Tibial nerve (tissue), 4 donors: Measurements from ENCODE around the gene TSG101. TPM values are rescaled to one million over a fixed set of nuclear protein-coding genes. Genes with fewer than 3 reads are reported as not detected.

Experiments
- DNase-seq, 2 donors: peaks; one replicate each; pipeline ENCODE4 v3.0.0-alpha.2; 2019; ENCODE audit warnings: low spot score in 2 of 2
- H3K27ac ChIP-seq, 4 donors: fragments of 200-600 bp; sonication (generic) in 3 of 4; one replicate each; pipeline ENCODE4 v1.5.1; 2017 to 2019; ENCODE audit warnings: mild to moderate bottlenecking in 1 of 4
- H3K27me3 ChIP-seq, 2 donors: fragments of 200-600 bp; sonication (generic) in 1 of 2; one replicate each; pipeline versions ENCODE4 v1.5.1 to v1.6.0; 2017 to 2019
- H3K36me3 ChIP-seq, 3 donors: fragments of 200-600 bp; sonication (generic); one replicate each; pipeline ENCODE4 v1.5.1; 2018 to 2019
- H3K4me1 ChIP-seq, 4 donors: fragments of 200-600 bp; sonication (generic) in 3 of 4; one replicate each; pipeline ENCODE4 v1.5.1; 2017 to 2019
- H3K4me3 ChIP-seq, 4 donors: fragments of 200-600 bp; sonication (generic) in 3 of 4; one replicate each; pipeline ENCODE4 v1.5.1; 2017 to 2019; ENCODE audit warnings: mild to moderate bottlenecking in 1 of 4, moderate library complexity in 1 of 4
- H3K9me3 ChIP-seq, 4 donors: fragments of 200-600 bp; sonication (generic) in 3 of 4; one replicate each; pipeline ENCODE4 v1.5.1; 2017 to 2019
- CTCF ChIP-seq, 5 experiments: fragments of 200-600 bp in 3 of 5; fragments of 450-650 bp in 2 of 5; sonication (generic) in 3 of 5; IDR thresholded peaks; one replicate each; pipeline ENCODE4 v1.5.1; 2016 to 2019; ENCODE audit warnings: antibody characterized with exemption in 5 of 5, mild to moderate bottlenecking in 3 of 5, moderate library complexity in 2 of 5
- EP300 ChIP-seq, 2 donors: sonication (generic); formaldehyde crosslinking; IDR thresholded peaks; one replicate each; pipeline ENCODE4 v1.6.1; 2017; ENCODE audit warnings: antibody characterized with exemption in 2 of 2, mild to moderate bottlenecking in 1 of 2
- POLR2A ChIP-seq, 2 donors: fragments of 450-650 bp; IDR thresholded peaks; one replicate each; pipeline ENCODE4 v1.6.1; 2017; ENCODE audit warnings: antibody characterized with exemption in 2 of 2, mild to moderate bottlenecking in 2 of 2, moderate library complexity in 2 of 2
- WGBS, 2 donors: methylation state at CpG; one replicate each; pipeline ENCODE4 v1.1.5; 2018; 5-methylcytosine and 5-hydroxymethylcytosine counted together
- total RNA-seq, 4 donors: library from RNA; depleted of rRNA; stranded (reverse); fragments of >200 nt; gene quantifications; one replicate each; pipeline ENCODE4 v1.1.0, GENCODE V29; 2016

Gene TSG101
- total RNA-seq, 4 donors from 2014 or later, result 83.3 to 104 (median 99.1) TPM

- no peak for DNase-seq
- H3K4me1 ChIP-seq, result peaks cover 0 to 41% (median 2%) of the 10 kb centered on the region in 4 donors
- no peak overlapping the region for H3K4me3 ChIP-seq
- no peaks in the 10 kb centered on the region for H3K9me3 ChIP-seq
- no peak overlapping the region for H3K27ac ChIP-seq
- peaks cover 0 to 11% (median 0%) of the 10 kb centered on the region in 3 donors for H3K36me3 ChIP-seq
- H3K27me3 ChIP-seq, result no peaks in the 10 kb centered on the region
- WGBS, 2 donors, result 73% methylated on average over 4 of the region's 4 CpGs
- TF ChIP-seq EP300 (IDR thresholded peaks at IDR 0.05) (no peak), CTCF (IDR thresholded peaks at IDR 0.05) (no peak), POLR2A (IDR thresholded peaks at IDR 0.05) (no peak)
These were observed 4.4 kb downstream of the TSG101 start for GRCh38 chr11:18522388-18522787.

- TF ChIP-seq POLR2A (IDR thresholded peaks at IDR 0.05) (no peak), CTCF (IDR thresholded peaks at IDR 0.05) (no peak), EP300 (IDR thresholded peaks at IDR 0.05) (no peak)
- Histone ChIP-seq H3K4me3 (no peak overlapping the region), H3K27ac (no peak overlapping the region), H3K27me3 (no peaks in the 10 kb centered on the region), H3K9me3 (no peaks in the 10 kb centered on the region), H3K36me3 (peaks cover 0 to 20% (median 0%) of the 10 kb centered on the region in 3 donors), H3K4me1 (peaks cover 0 to 39% (median 2%) of the 10 kb centered on the region in 4 donors)
- 95 to 96% methylated on average over 3 of the region's 3 CpGs for WGBS, 2 donors
- no peak for DNase-seq
These were observed 5.6 kb downstream of the TSG101 start for GRCh38 chr11:18521122-18521521.

GRCh38 chr11:18502352-18502751, 24.4 kb downstream of the TSG101 start:
- no peak overlapping the region for H3K27ac ChIP-seq
- DNase-seq, result no peak
- peaks cover 4 to 89% (median 18%) of the 10 kb centered on the region in 3 donors for H3K36me3 ChIP-seq
- no peaks in the 10 kb centered on the region for H3K9me3 ChIP-seq
- H3K4me3 ChIP-seq, result no peak overlapping the region
- no peak for TF ChIP-seq CTCF (IDR thresholded peaks at IDR 0.05)
- no peaks in the 10 kb centered on the region for H3K27me3 ChIP-seq
- H3K4me1 ChIP-seq, result no peaks in the 10 kb centered on the region

GRCh38 chr11:18501629-18502028, 25.1 kb downstream of the TSG101 start:
- Histone ChIP-seq H3K4me3 (no peak overlapping the region), H3K27me3 (no peaks in the 10 kb centered on the region), H3K4me1 (no peaks in the 10 kb centered on the region), H3K36me3 (peaks cover 4 to 86% (median 18%) of the 10 kb centered on the region in 3 donors), H3K9me3 (no peaks in the 10 kb centered on the region), H3K27ac (no peak overlapping the region)
- TF ChIP-seq POLR2A (IDR thresholded peaks at IDR 0.05), result no peak
- TF ChIP-seq CTCF (IDR thresholded peaks at IDR 0.05), result no peak
- no peak for TF ChIP-seq EP300 (IDR thresholded peaks at IDR 0.05)
- DNase-seq, result no peak
- 100% methylated on average over 1 of the region's 1 CpG for WGBS, 2 donors

DNA sequence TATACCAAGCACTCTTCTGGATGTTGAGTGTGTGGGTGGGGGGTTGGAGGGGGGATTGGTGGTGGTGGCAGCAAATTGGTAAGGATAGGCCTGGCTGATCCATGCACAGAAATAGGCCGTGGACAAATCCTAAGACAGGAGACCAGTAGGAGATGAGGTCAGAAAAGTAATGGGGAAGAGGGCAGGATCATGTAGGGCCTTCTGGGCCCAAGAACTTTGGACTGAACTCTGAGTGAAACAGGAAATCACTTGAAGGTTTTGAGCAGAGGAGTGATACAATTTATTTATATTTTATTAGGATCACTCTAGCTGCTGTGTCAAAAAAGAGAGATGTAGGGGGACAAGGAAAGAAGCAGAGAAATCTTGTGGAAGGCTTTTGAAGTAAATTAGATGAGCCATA, 28.7 kb downstream of the TSG101 start:
- no peak for DNase-seq
- Histone ChIP-seq H3K27ac (no peak overlapping the region), H3K36me3 (peaks cover 4 to 84% (median 16%) of the 10 kb centered on the region in 3 donors), H3K4me3 (no peak overlapping the region), H3K9me3 (no peaks in the 10 kb centered on the region), H3K27me3 (no peaks in the 10 kb centered on the region), H3K4me1 (no peaks in the 10 kb centered on the region)
- TF ChIP-seq POLR2A (IDR thresholded peaks at IDR 0.05), result no peak
- TF ChIP-seq CTCF (IDR thresholded peaks at IDR 0.05), result no peak
- TF ChIP-seq EP300 (IDR thresholded peaks at IDR 0.05), result no peak
- 84 to 96% methylated on average over 1 of the region's 1 CpG for WGBS, 2 donors
